Measurements from ENCODE around the gene DNM2. TPM values are rescaled to one million over a fixed set of nuclear protein-coding genes. Genes with fewer than 3 reads are reported as not detected.

The DNM2 gene
- total and polyA plus RNA-seq, 9 of the 15 experiments (the other 6 are each of a cell fraction or from before 2014, with no cell fraction given), result 2.2 to 161 (median 72.6) TPM

DNA sequence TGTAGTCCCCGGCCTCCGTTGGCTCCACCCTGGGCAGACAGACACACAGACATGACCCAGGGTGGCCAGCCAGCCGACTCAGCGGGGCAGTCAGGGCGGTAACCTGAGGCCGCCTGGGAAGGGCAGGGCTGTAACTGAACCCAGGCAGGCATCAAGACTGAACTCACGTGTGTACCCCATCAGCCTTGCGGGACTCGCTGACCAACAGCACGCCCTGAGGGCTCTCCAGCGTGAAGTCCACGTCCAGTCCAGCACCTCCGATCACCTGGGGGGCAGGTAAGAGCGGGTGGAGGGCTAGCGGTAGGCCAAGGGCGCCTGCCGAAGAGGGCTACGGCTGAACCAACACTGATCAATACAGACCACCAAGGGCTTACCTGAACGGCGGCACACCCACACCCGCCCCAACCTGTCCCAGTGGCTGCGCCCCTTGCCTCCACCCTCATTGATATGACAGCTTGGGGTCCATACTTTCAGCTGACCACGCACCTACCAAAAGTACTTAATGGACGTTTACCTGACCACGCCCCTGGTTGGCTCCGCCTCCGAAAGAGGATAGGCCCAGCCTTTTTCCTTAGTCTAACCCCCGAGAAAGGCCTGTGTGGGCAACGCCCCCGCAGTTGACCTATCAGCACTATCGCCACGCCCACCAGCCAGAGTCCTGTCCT is 117.3 kb downstream of the DNM2 start (continued):
- TF ChIP-seq MXI1 (IDR thresholded peaks at IDR 0.05; ENCODE audit: low read depth, low read length) (no peak; the same call in 1 of the 2 replicates), ZNF561 (CRISPR knock-in tag; conservative IDR thresholded peaks at IDR 0.05) (no peak), SIRT6 (IDR thresholded peaks at IDR 0.05; ENCODE audit: low read depth, low read length) (no peak), CXXC5 (CRISPR knock-in tag; IDR thresholded peaks at IDR 0.05) (no peak), GABPA (tag; conservative IDR thresholded peaks at IDR 0.05; ENCODE audit: low read depth) (no peak), PML (IDR thresholded peaks at IDR 0.05; ENCODE audit: low read length) (no peak), CCAR2 (IDR thresholded peaks at IDR 0.05; ENCODE audit: low read depth, low read length) (no peak), TAF1 (IDR thresholded peaks at IDR 0.05; ENCODE audit: control insufficient read depth, extremely low read depth, insufficient read depth, low read length, severe bottlenecking) (no peak), HNRNPLL (IDR thresholded peaks at IDR 0.05; ENCODE audit: low read depth, low read length, poor library complexity, severe bottlenecking) (no peak)
- TF ChIP-seq, protein P1, sequence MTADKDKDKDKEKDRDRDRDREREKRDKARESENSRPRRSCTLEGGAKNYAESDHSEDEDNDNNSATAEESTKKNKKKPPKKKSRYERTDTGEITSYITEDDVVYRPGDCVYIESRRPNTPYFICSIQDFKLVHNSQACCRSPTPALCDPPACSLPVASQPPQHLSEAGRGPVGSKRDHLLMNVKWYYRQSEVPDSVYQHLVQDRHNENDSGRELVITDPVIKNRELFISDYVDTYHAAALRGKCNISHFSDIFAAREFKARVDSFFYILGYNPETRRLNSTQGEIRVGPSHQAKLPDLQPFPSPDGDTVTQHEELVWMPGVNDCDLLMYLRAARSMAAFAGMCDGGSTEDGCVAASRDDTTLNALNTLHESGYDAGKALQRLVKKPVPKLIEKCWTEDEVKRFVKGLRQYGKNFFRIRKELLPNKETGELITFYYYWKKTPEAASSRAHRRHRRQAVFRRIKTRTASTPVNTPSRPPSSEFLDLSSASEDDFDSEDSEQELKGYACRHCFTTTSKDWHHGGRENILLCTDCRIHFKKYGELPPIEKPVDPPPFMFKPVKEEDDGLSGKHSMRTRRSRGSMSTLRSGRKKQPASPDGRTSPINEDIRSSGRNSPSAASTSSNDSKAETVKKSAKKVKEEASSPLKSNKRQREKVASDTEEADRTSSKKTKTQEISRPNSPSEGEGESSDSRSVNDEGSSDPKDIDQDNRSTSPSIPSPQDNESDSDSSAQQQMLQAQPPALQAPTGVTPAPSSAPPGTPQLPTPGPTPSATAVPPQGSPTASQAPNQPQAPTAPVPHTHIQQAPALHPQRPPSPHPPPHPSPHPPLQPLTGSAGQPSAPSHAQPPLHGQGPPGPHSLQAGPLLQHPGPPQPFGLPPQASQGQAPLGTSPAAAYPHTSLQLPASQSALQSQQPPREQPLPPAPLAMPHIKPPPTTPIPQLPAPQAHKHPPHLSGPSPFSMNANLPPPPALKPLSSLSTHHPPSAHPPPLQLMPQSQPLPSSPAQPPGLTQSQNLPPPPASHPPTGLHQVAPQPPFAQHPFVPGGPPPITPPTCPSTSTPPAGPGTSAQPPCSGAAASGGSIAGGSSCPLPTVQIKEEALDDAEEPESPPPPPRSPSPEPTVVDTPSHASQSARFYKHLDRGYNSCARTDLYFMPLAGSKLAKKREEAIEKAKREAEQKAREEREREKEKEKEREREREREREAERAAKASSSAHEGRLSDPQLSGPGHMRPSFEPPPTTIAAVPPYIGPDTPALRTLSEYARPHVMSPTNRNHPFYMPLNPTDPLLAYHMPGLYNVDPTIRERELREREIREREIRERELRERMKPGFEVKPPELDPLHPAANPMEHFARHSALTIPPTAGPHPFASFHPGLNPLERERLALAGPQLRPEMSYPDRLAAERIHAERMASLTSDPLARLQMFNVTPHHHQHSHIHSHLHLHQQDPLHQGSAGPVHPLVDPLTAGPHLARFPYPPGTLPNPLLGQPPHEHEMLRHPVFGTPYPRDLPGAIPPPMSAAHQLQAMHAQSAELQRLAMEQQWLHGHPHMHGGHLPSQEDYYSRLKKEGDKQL (CRISPR knock-in tag; IDR thresholded peaks at IDR 0.05; ENCODE audit: borderline replicate concordance), result no peak
- TF ChIP-seq, protein P2, sequence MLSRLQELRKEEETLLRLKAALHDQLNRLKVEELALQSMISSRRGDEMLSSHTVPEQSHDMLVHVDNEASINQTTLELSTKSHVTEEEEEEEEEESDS (CRISPR knock-in tag; IDR thresholded peaks at IDR 0.05), result no peak
- TF ChIP-seq, protein P3, sequence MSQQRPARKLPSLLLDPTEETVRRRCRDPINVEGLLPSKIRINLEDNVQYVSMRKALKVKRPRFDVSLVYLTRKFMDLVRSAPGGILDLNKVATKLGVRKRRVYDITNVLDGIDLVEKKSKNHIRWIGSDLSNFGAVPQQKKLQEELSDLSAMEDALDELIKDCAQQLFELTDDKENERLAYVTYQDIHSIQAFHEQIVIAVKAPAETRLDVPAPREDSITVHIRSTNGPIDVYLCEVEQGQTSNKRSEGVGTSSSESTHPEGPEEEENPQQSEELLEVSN (IDR thresholded peaks at IDR 0.05; ENCODE audit: borderline replicate concordance in 1 of 2, extremely low read depth in 1 of 2, insufficient read depth in 1 of 2, insufficient read length in 1 of 2, low read depth in 1 of 2, low read length in 1 of 2, poor library complexity in 1 of 2, severe bottlenecking in 1 of 2), result peak in 1 of 2 experiments; percentile 4
- TF ChIP-seq, protein P4, sequence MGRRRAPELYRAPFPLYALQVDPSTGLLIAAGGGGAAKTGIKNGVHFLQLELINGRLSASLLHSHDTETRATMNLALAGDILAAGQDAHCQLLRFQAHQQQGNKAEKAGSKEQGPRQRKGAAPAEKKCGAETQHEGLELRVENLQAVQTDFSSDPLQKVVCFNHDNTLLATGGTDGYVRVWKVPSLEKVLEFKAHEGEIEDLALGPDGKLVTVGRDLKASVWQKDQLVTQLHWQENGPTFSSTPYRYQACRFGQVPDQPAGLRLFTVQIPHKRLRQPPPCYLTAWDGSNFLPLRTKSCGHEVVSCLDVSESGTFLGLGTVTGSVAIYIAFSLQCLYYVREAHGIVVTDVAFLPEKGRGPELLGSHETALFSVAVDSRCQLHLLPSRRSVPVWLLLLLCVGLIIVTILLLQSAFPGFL (CRISPR knock-in tag; IDR thresholded peaks at IDR 0.05), result no peak
- TF ChIP-seq, protein P5, sequence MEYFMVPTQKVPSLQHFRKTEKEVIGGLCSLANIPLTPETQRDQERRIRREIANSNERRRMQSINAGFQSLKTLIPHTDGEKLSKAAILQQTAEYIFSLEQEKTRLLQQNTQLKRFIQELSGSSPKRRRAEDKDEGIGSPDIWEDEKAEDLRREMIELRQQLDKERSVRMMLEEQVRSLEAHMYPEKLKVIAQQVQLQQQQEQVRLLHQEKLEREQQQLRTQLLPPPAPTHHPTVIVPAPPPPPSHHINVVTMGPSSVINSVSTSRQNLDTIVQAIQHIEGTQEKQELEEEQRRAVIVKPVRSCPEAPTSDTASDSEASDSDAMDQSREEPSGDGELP (CRISPR knock-in tag; IDR thresholded peaks at IDR 0.05; ENCODE audit: borderline replicate concordance), result peak; percentile 75
- TF ChIP-seq, protein P6, sequence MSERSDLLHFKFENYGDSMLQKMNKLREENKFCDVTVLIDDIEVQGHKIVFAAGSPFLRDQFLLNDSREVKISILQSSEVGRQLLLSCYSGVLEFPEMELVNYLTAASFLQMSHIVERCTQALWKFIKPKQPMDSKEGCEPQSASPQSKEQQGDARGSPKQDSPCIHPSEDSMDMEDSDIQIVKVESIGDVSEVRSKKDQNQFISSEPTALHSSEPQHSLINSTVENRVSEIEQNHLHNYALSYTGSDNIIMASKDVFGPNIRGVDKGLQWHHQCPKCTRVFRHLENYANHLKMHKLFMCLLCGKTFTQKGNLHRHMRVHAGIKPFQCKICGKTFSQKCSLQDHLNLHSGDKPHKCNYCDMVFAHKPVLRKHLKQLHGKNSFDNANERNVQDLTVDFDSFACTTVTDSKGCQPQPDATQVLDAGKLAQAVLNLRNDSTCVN (CRISPR knock-in tag; IDR thresholded peaks at IDR 0.05), result no peak
